WTC11 (cell line): Measurements from ENCODE around the gene RNF20. TPM values are rescaled to one million over a fixed set of nuclear protein-coding genes. Genes with fewer than 3 reads are reported as not detected.
"Not testable (repeated sequence)": the region's sequence is repeated elsewhere in the genome, so short reads cannot be mapped to it uniquely, and the experiment has no call there.

Experiments used
- ATAC-seq: fragments of 200-7000 bp; cut with Tn5 transposase; 2 replicates; pipeline ENCODE4 v1.10.0; 2021; ENCODE audit warnings: mild to moderate bottlenecking, moderate library complexity
- CTCF ChIA-PET: fragments of 300-600 bp; sonication (Branson Sonifier 250); formaldehyde crosslinking; loops from one replicate; lab custom pipeline; 2021; ENCODE audit warnings: antibody characterized with exemption; lab: Charles Lee
- POLR2A ChIA-PET: fragments of 350-600 bp; sonication (Branson Sonifier 250); formaldehyde crosslinking; loops from one replicate; lab custom pipeline; 2021; ENCODE audit warnings: antibody characterized with exemption; lab: Charles Lee
- DNase-seq: peaks from one replicate; pipeline ENCODE4 v3.0.0; 2021; ENCODE audit warnings: low spot score
- H3K27ac Mint-ChIP-seq: 2 replicates; pipeline ENCODE4 v1.8.0; 2021; ENCODE audit warnings: mixed read lengths
- H3K27me3 Mint-ChIP-seq: 2 replicates; pipeline ENCODE4 v1.8.0; 2021; ENCODE audit warnings: low read depth, mild to moderate bottlenecking, moderate library complexity, mixed read lengths
- H3K36me3 Mint-ChIP-seq: 2 replicates; pipeline ENCODE4 v1.8.0; 2021; ENCODE audit warnings: mixed read lengths
- H3K4me1 Mint-ChIP-seq: 2 replicates; pipeline ENCODE4 v1.8.0; 2022; ENCODE audit warnings: mixed read lengths
- H3K4me3 Mint-ChIP-seq: 2 replicates; pipeline ENCODE4 v1.8.0; 2021; ENCODE audit warnings: mild to moderate bottlenecking, moderate library complexity, mixed read lengths
- H3K9me3 Mint-ChIP-seq: 2 replicates; pipeline ENCODE4 v1.8.0; 2021; ENCODE audit warnings: mixed read lengths
- AR ChIP-seq: fragments of 250-450 bp; sonication (Bioruptor Pico); IDR thresholded peaks from 2 replicates; pipeline ENCODE4 v1.9.0; 2021; ENCODE audit warnings: mild to moderate bottlenecking
- ATF1 ChIP-seq: sonication (generic); formaldehyde crosslinking; IDR thresholded peaks from 2 replicates; pipeline ENCODE4 v1.8.1; 2023; ENCODE audit warnings: mild to moderate bottlenecking, moderate library complexity, missing genetic modification reagents
- CDX4 ChIP-seq: fragments of 250-450 bp; sonication (Bioruptor Pico); IDR thresholded peaks from 2 replicates; pipeline ENCODE4 v1.9.0; 2021; ENCODE audit warnings: moderate library complexity, mild to moderate bottlenecking, inconsistent platforms, borderline replicate concordance
- ELF4 ChIP-seq: sonication (generic); formaldehyde crosslinking; IDR thresholded peaks from 2 replicates; pipeline ENCODE4 v1.8.1; 2022; ENCODE audit warnings: low read depth, mild to moderate bottlenecking, moderate library complexity, missing genetic modification reagents
- EMX1 ChIP-seq: fragments of 250-450 bp; sonication (Bioruptor Pico); IDR thresholded peaks from 2 replicates; pipeline ENCODE4 v1.8.0; 2021; ENCODE audit warnings: mild to moderate bottlenecking
- MAX ChIP-seq: sonication (generic); formaldehyde crosslinking; IDR thresholded peaks from 2 replicates; pipeline ENCODE4 v1.8.0; 2022; ENCODE audit warnings: mild to moderate bottlenecking, missing genetic modification reagents
- MLX ChIP-seq: sonication (generic); formaldehyde crosslinking; IDR thresholded peaks from 2 replicates; pipeline ENCODE4 v1.8.1; 2023; ENCODE audit warnings: mild to moderate bottlenecking, missing genetic modification reagents, moderate library complexity
- NR1H2 ChIP-seq: sonication (generic); formaldehyde crosslinking; IDR thresholded peaks from 2 replicates; pipeline ENCODE4 v1.9.0; 2021; ENCODE audit warnings: mild to moderate bottlenecking, moderate library complexity, missing genetic modification reagents
- PRDM15 ChIP-seq: sonication (generic); formaldehyde crosslinking; IDR thresholded peaks from 2 replicates; pipeline ENCODE4 v1.8.0; 2022; ENCODE audit warnings: missing genetic modification reagents
- ZNF281 ChIP-seq: sonication (generic); formaldehyde crosslinking; IDR thresholded peaks from 2 replicates; pipeline ENCODE4 v1.8.0; 2023; ENCODE audit warnings: mild to moderate bottlenecking, missing genetic modification reagents
- ZNF317 ChIP-seq: sonication (generic); formaldehyde crosslinking; IDR thresholded peaks from 2 replicates; pipeline ENCODE4 v1.8.1; 2023; ENCODE audit warnings: low read depth, mild to moderate bottlenecking, moderate library complexity, missing genetic modification reagents, borderline replicate concordance
- ZNF396 ChIP-seq: fragments of 250-450 bp; sonication (Bioruptor Pico); IDR thresholded peaks from 2 replicates; pipeline ENCODE4 v1.8.0; 2021; ENCODE audit warnings: mild to moderate bottlenecking, moderate library complexity, borderline replicate concordance
- total RNA-seq: library from RNA; stranded (reverse); gene quantifications from 3 replicates; pipeline ENCODE4 v1.2.3, GENCODE V29; 2021

RNF20 gene
- total RNA-seq, 1 experiment from 2014 or later = 52.6 TPM

GRCh38 chr9:101516655-101517054, 17.0 kb upstream of the RNF20 start:
- Mint-ChIP-seq H3K4me1 (peaks cover 38% of the 10 kb centered on the region), H3K4me3 (no peak overlapping the region), H3K27ac (no peak overlapping the region), H3K27me3 (no peaks in the 10 kb centered on the region)
- no peak for DNase-seq
- POLR2A ChIA-PET = no interaction called here
- CTCF ChIA-PET = interaction anchor here (1.3 kb wide), 1 partner anchor 13 kb away, joined by 4 read pairs; no protein-coding TSS in a partner anchor
- TF ChIP-seq ZNF396 (CRISPR knock-in tag) = no peak
- TF ChIP-seq PRDM15 (CRISPR knock-in tag) = no peak
- no peak for TF ChIP-seq ELF4 (CRISPR knock-in tag)
- no peak for TF ChIP-seq ZNF281 (CRISPR knock-in tag)
- no peak for TF ChIP-seq EMX1 (CRISPR knock-in tag)
- TF ChIP-seq, all 79 proteins: peak for 0
- no peak for ATAC-seq
- H3K9me3 Mint-ChIP-seq = peaks cover 11% of the 10 kb centered on the region
- no peaks in the 10 kb centered on the region for H3K36me3 Mint-ChIP-seq

GRCh38 chr9:101518489-101518888, 15.2 kb upstream of the RNF20 start:
- H3K4me3 Mint-ChIP-seq, POLR2A ChIA-PET, ATAC-seq, H3K36me3 Mint-ChIP-seq, DNase-seq, CTCF ChIA-PET, H3K27me3 Mint-ChIP-seq, H3K27ac Mint-ChIP-seq: not testable (repeated sequence)
- peaks cover 22% of the 10 kb centered on the region for H3K4me1 Mint-ChIP-seq
- H3K9me3 Mint-ChIP-seq = peaks cover 11% of the 10 kb centered on the region

- H3K36me3 Mint-ChIP-seq = no peaks in the 10 kb centered on the region
- H3K27ac Mint-ChIP-seq = no peak overlapping the region
- ATAC-seq (peak; percentile 57), DNase-seq (no peak)
- no peak for TF ChIP-seq MLX (CRISPR knock-in tag)
- no peak for TF ChIP-seq ATF1 (CRISPR knock-in tag)
- TF ChIP-seq ZNF317 = no peak
- no peak for TF ChIP-seq CDX4
- no peak for TF ChIP-seq NR1H2 (CRISPR knock-in tag)
- TF ChIP-seq MAX (CRISPR knock-in tag) = no peak
- no peak for TF ChIP-seq PRDM15 (CRISPR knock-in tag)
- TF ChIP-seq AR (CRISPR knock-in tag) = no peak
- H3K4me3 Mint-ChIP-seq = no peak overlapping the region
- H3K27me3 Mint-ChIP-seq = peaks cover 4% of the 10 kb centered on the region
- ChIA-PET CTCF (interaction anchor here (1.0 to 4.3 kb wide), 5 partner anchors 9 to 76 kb away, joined by 4 to 24 read pairs (median 7); partner anchors contain the start of gene RNF20), POLR2A (no interaction called here)
- H3K4me1 Mint-ChIP-seq = peaks cover 18% of the 10 kb centered on the region
- no peaks in the 10 kb centered on the region for H3K9me3 Mint-ChIP-seq
Observed at GRCh38 chr9:101524371-101524770, 9.3 kb upstream of the RNF20 start.
